Suprapubic skin (tissue), 3 donors: Measurements from ENCODE around the gene CYP26B1.

Experiments
- EP300 ChIP-seq: sonication (generic); formaldehyde crosslinking; IDR thresholded peaks from one replicate; pipeline ENCODE4 v1.6.1; 2017; ENCODE audit warnings: antibody characterized with exemption
- POLR2A ChIP-seq, 2 donors: fragments of 450-650 bp; IDR thresholded peaks; one replicate each; pipeline ENCODE4 v1.6.1; 2017; ENCODE audit warnings: antibody characterized with exemption in 2 of 2, mild to moderate bottlenecking in 2 of 2, moderate library complexity in 2 of 2
- TF ChIP-seq, protein P1 (sequence below), 2 donors: fragments of 200-600 bp in 1 of 2; fragments of 450-650 bp in 1 of 2; sonication (generic) in 1 of 2; IDR thresholded peaks; one replicate each; pipeline ENCODE4 v1.5.1; 2016 to 2019; ENCODE audit warnings: antibody characterized with exemption in 2 of 2, mild to moderate bottlenecking in 1 of 2, moderate library complexity in 1 of 2

DNA sequence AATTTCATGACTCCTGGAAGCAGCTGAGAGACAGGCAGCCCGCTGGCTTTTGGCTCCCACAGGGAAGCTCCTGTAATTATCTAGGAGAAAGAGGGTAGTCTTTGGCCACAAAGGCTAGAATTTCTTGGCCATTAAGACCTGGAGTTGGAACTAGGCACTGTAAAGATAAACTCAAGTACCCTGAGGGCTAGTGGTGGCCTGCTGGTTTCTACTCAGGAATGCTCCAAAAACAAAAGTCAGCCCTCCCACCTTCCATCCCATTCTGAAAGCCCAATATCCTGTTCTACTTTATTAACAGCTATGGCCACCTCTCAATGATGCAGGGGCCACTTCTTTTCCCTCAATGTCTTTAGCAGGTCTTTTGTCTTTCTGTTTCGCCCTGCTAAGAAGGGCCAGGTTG lies 34.0 kb upstream of the CYP26B1 start:
- TF ChIP-seq POLR2A (IDR thresholded peaks at IDR 0.05), result no peak
- TF ChIP-seq, protein P1, sequence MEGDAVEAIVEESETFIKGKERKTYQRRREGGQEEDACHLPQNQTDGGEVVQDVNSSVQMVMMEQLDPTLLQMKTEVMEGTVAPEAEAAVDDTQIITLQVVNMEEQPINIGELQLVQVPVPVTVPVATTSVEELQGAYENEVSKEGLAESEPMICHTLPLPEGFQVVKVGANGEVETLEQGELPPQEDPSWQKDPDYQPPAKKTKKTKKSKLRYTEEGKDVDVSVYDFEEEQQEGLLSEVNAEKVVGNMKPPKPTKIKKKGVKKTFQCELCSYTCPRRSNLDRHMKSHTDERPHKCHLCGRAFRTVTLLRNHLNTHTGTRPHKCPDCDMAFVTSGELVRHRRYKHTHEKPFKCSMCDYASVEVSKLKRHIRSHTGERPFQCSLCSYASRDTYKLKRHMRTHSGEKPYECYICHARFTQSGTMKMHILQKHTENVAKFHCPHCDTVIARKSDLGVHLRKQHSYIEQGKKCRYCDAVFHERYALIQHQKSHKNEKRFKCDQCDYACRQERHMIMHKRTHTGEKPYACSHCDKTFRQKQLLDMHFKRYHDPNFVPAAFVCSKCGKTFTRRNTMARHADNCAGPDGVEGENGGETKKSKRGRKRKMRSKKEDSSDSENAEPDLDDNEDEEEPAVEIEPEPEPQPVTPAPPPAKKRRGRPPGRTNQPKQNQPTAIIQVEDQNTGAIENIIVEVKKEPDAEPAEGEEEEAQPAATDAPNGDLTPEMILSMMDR (IDR thresholded peaks at IDR 0.05), result no peak
- TF ChIP-seq EP300, result no peak
